C1 segment of cervical spinal cord (tissue), 14 donors: Measurements from ENCODE around the gene NAPEPLD.
"Not testable (repeated sequence)": the region's sequence is repeated elsewhere in the genome, so short reads cannot be mapped to it uniquely, and the experiment has no call there.

Source experiments
- DNase-seq, 14 donors: peaks; one replicate each; lab custom pipeline; 2025; lab: John Stamatoyannopoulos, UW

NAPEPLD gene

GRCh38 chr7:103144754-103145153, 4.1 kb downstream of the NAPEPLD start:
- not testable (repeated sequence) for DNase-seq

DNA sequence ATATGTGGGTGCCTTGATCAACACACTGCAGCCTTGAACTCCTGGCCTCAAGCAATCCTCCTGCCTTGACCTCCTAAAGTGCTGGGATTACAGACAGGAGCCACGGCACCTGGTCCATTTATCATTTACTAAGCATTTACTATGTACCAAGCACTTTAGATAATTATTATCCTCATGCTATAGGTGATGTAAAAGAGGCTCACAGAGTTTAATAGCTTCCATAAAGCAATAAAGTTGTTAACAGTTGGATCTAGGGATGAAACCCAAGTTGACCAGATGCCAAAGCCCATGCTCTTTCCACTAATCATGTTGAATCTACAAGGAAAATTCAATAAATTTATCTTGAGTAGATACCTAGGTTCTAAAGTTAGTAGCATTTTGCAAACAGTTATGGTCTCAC, 5.0 kb downstream of the NAPEPLD start:
- no peak for DNase-seq

DNA sequence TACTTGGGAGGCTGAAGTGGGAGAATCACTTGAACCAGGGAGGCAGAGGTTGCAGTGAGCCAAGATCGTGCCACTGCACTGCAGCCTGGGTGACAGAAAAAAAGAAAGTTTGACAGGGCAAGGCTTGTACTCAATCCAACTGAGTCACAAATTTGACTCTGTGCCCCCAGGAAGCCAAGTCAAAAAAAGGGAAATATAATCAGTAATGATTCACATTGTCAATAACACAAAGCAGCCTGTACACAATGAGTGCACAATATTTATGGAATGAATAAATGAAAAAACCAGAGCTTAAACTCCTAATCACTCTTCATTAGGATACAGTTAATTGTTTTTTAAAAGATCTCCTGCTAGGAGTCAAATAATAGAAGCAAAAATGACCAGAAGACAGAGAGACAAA, 6.4 kb downstream of the NAPEPLD start:
- DNase-seq: no peak

GRCh38 chr7:103141753-103142404, 7.0 kb downstream of the NAPEPLD start:
- no peak for DNase-seq

DNA sequence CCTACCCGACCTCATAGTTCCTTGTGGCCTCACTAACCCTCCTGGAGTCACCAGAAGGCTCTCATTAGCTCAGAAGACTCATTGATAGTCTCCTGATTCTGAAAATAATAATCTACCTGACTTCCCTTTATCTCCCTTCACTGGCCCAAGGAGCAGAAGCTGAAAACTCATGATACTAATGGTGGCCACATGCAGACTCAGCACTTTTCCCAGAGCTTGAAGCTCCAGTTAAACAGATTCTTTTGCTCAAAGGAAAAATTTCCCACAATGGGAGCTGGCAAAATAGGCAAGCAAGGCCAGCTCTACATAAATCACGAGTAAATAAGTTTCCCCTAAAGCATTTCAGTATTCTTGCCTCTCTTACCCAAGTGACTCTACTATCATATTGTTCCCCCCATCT, 8.2 kb downstream of the NAPEPLD start:
- no peak for DNase-seq

- DNase-seq: no peak
Measured at GRCh38 chr7:103140061-103140460, 8.8 kb downstream of the NAPEPLD start.

DNA sequence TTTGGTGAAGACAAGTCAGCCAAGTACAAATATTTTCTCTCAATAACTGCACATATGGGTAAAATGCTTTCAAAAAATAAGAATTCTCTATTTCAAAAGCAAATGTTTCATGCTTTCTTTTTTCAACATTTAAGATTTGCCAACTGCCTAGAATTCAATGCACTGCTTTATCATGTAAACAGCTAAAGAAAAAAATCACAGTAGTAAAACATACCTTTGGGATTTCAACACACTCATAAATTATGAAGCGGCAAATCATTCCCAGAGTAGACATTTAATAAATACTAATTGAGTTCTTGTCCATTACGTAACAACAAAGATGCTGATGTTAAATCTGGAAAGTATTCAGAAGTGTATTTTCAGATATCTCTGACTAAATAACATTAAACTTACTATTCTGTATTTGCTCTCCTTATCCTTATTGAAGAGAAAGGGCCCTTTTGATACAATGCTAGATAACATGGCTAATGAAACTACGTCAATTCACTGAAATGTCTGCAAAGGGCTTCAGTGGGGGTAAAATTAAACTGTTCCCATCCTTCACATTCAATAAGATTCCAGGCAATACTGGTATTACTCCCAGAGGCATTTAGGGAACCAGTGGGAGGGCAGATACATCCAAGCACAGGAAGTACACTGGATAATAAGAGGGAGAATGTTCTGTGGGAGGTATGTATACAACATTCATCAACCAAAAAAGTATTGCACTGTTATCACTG, 13.9 kb downstream of the NAPEPLD start:
- no peak for DNase-seq

DNA sequence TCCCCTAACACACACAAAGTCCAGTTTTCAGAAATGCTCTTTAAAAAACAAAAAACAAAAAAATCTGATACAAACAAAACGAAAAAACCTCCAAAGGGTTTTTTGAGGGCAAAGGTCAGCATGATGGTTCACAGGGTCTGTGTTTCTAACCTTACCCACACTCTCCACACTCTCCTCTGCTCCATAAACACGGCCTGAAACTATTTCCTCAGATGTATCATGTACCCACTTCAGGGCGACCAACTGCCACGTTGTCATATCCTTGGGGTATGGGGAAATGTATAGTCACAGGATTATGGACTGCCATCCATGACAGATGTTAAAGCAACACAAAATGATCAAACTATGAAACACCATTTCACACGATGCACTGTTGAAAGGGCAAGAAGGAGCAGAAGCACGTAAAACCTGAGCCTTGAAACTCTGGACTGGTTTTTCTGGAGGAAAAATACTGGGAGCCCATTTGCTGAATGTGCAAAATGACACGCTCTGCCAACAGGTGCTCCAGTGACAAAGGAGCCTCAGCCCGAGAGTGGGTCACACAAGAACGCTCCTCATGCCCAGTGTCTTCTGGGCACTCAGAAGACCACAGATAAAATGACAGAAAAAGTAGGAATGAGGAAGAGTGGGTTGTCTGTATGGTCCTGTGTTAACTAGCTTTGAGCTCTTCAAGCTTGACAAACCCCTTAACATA, 15.8 kb downstream of the NAPEPLD start:
- DNase-seq: no peak

DNA sequence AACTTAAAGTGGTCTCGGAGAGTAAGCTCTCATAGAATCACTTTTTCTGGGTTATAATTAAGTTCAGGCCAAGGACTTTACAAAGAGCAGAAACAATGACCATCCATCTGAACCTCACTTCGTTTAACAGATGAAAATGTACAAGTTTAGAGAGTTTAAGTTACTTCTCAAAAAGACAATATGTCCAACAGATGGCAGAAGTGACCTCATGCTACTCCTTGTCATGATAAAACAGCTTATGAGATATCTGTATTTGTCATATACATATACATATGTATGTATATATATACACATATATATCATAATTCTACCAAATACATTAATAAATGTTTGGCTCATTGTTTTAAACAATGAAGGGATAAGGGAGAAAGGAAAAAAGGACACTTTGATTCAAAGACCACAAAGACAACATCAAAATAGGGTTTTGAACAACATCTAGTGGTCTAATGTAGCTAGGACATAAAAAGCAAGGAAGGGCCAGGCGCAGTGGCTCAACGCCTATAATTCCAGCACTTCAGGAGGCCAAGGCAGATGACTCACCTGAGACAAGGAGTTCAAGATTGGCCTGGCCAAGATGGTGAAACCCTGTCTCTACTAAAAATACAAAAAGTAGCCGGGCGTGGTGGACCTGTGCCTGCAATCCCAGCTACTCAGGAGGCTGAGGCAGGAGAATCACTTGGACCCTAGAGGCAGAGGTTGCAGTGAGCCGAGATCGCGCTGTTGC, 17.8 kb downstream of the NAPEPLD start:
- DNase-seq: no peak

GRCh38 chr7:103129702-103130549, 19.0 kb downstream of the NAPEPLD start:
- DNase-seq: no peak

GRCh38 chr7:103127006-103127405, 21.9 kb downstream of the NAPEPLD start:
- no peak for DNase-seq

DNA sequence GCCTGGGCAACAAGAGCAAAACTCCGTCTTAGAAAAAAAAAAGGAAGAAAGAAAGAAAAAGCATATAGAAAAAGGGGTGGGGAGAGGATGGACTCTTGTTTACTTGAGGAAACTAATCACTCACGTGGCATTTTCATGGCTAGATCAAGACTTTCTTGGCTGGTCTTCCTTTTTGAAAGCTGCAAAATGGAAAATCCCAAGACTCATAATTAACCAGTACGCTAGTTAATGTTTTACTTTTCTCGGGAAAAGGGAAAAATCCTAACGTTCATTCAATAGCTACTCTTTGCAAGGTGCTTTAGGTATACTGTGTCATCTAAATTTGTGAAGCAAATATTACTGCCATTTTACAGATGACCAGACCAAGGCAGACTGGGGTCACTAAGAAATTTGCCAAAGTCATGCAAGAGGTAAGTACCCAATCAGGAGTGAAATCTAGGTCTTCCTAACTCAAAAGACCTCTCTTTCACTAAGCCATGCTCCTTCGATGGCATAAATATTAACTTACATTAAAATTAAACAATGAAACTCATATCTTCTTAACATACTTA, 24.4 kb downstream of the NAPEPLD start:
- no peak for DNase-seq

DNA sequence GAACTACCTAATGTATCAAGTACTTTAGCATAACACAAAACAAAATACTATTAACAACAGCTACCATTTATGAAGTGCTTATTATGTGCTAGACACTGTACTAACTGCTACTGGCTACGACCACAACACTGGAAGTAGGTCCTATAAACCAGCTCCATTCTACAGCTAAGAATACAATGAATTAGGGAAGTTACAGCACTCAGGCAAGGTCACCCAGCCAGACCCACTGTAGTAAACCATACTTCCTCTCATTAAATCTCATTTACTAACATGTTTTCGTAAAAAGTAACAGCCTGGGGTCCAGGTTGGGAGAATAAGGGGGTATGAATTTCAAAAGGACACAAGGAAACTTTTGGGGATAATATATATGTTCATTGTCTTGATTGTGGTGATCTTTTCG, 25.4 kb downstream of the NAPEPLD start:
- no peak for DNase-seq

DNA sequence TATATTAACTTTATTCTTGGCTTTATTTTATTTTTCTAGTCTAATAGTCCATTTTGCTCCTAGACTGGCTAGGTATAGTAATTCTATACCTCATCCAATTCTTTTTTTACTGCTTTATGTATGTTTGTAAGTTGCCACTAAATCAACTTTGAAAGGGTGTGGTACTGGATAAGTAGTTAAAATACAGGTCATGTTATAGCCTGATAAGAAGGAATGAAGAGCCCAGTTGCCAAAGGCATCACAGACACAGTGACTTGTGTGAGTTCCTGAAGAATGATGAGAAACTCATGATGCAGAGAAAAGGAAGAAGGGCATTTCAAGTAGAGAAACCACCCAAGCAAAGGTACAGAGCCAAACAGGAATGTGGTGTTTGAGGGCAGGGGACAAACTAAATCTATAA, 27.3 kb downstream of the NAPEPLD start:
- no peak for DNase-seq

DNA sequence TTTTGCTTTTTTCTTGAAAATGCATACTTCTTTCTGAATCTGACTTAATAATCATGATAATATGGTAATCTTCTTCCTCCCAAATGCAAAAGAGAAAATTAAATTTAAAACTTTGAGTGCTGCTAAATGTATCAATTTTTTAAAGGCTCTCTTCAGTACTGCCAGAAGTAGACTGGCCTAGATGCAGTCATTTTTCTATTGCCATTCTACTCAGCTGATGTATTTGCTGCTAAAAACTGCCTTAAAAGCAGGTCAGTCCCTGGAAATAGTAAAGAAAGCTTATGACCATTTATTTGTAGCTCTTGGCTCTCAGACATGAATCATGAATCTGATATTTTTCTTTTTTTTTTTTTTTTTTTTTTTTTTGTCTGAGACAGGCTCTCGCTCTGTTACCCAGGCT, 28.5 kb downstream of the NAPEPLD start:
- DNase-seq: no peak

DNA sequence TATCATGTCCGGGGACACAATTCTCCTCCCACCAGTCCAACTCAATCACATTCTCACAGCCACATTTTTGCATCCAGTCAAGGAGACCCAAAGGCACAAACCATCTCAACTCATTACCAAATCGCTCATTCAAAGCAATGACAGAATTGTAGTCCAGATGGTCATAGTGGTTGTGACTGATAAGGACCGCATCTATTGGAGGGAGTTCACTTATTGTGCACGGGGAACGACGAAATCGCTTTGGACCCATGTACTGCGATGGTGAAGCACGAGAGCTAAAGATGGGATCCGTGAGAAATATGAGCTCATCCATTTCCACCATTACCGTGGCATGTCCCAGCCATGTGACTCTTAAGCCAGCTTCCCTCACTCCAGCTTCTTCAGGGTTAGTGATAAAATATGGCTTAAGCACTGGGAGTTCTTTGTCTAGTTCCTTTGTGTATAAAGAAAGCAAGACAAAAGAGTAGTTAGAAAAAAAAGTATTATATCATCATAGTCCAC, 29.1 kb downstream of the NAPEPLD start:
- DNase-seq: no peak

DNA sequence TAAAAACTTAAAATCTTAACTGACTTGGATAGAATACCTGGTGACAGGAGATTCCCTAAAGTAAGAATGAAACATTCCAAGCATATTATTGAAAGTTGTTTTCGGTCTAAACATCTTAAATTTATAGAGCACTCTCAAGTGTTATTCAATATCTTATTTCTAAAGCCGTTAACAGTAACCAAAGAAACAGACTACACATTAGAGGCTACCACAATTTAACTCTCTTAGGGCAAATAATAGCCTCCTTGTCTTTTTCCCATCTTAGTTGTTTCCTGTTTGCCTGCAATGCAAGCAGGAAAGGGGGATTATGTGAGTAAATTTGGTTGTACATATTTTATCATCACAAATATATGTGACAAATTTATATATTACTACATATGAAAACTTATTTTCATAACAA, 31.4 kb downstream of the NAPEPLD start:
- DNase-seq: no peak

GRCh38 chr7:103116991-103117390, 31.9 kb downstream of the NAPEPLD start:
- peak in 5 of 14 donors; percentile 7 to 32 (median 24) for DNase-seq

DNA sequence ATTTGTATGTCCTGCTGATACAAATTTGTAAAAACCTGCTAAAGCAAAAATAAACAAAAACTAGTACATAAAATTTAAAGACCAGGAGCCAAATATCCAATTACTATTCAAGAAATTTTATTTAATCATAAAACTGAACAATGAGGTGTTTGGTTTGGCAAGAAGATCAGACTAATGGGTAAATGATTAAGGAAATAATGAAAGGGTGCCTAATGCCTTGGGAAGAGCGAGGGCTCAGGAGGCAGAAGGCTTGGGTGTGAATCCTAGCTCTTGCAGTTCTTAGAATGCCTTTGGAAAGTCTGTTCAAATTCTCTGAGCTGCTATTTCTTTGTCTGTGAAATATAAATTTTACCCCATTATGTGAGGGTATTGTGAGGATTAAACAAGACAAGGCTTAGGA, 32.4 kb downstream of the NAPEPLD start:
- no peak for DNase-seq

DNA sequence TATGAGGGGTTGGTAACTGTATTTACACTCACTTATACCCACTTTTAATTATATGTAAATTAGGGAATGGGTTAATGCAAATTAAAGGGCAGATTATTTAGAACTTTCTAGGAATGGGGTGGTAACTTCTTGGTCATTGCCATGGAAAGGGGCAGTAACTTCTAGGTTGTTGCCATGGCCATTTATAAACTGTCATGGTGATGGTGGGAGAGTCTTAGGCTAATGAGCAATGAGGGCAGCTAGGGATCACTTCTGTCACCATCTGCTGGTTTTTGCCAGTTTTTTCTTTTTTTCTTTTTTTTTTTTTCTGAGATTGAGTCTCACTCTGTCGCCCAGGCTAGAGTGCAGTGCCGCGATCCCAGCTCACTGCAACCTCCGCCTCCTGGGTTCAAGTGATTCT, 33.1 kb downstream of the NAPEPLD start:
- no peak for DNase-seq

DNA sequence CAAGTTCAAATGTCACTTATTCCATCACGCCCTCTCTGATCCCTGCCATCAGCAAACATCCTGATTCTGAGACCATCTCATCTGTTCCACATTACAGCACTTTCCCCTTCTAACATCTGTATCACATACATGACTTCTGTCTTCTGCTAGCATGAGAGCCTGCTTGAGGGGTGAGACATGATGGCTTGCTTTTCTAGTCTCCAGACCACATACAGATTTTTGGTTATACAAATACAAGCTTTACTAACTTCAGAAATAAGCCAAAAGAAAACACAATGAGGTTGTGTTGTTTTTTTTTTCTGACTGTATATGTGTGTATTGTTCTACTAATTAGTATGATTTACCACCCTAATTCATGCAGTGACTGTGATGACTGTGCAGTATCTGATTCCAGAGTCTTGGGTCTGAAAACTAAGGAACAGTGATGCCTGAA, 34.3 kb downstream of the NAPEPLD start:
- peak in 1 of 14 donors; percentile 41 for DNase-seq
